ENCODE measurements around the gene GOLGA5. TPM values are rescaled to one million over a fixed set of nuclear protein-coding genes. Genes with fewer than 3 reads are reported as not detected.

The GOLGA5 gene
- total and polyA plus RNA-seq, 2 experiments from 2014 or later: 26.2 to 30.2 TPM

GRCh38 chr14:92747701-92748258 lies 46.3 kb upstream of the GOLGA5 start (continued):
- TF ChIP-seq NANOG (IDR thresholded peaks at IDR 0.05; ENCODE audit: borderline replicate concordance) (no peak), EZH2 (IDR thresholded peaks at IDR 0.05; ENCODE audit: low read depth, unreplicated experiment) (no peak), STAT1 (IDR thresholded peaks at IDR 0.05; ENCODE audit: unreplicated experiment) (no peak), ZNF114 (CRISPR knock-in tag; IDR thresholded peaks at IDR 0.05) (no peak), EZH2phosphoT487 (IDR thresholded peaks at IDR 0.05; ENCODE audit: unreplicated experiment) (no peak), CTCF (conservative IDR thresholded peaks at IDR 0.05; ENCODE audit: low read depth in 2 of 2) (no peak), ZNF331 (CRISPR knock-in tag; IDR thresholded peaks at IDR 0.05; ENCODE audit: low read depth) (no peak), CREB1 (CRISPR knock-in tag; IDR thresholded peaks at IDR 0.05; ENCODE audit: low read depth) (no peak)
- TF ChIP-seq, protein P1, sequence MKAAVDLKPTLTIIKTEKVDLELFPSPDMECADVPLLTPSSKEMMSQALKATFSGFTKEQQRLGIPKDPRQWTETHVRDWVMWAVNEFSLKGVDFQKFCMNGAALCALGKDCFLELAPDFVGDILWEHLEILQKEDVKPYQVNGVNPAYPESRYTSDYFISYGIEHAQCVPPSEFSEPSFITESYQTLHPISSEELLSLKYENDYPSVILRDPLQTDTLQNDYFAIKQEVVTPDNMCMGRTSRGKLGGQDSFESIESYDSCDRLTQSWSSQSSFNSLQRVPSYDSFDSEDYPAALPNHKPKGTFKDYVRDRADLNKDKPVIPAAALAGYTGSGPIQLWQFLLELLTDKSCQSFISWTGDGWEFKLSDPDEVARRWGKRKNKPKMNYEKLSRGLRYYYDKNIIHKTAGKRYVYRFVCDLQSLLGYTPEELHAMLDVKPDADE (IDR thresholded peaks at IDR 0.05): no peak
- TF ChIP-seq, protein P2, sequence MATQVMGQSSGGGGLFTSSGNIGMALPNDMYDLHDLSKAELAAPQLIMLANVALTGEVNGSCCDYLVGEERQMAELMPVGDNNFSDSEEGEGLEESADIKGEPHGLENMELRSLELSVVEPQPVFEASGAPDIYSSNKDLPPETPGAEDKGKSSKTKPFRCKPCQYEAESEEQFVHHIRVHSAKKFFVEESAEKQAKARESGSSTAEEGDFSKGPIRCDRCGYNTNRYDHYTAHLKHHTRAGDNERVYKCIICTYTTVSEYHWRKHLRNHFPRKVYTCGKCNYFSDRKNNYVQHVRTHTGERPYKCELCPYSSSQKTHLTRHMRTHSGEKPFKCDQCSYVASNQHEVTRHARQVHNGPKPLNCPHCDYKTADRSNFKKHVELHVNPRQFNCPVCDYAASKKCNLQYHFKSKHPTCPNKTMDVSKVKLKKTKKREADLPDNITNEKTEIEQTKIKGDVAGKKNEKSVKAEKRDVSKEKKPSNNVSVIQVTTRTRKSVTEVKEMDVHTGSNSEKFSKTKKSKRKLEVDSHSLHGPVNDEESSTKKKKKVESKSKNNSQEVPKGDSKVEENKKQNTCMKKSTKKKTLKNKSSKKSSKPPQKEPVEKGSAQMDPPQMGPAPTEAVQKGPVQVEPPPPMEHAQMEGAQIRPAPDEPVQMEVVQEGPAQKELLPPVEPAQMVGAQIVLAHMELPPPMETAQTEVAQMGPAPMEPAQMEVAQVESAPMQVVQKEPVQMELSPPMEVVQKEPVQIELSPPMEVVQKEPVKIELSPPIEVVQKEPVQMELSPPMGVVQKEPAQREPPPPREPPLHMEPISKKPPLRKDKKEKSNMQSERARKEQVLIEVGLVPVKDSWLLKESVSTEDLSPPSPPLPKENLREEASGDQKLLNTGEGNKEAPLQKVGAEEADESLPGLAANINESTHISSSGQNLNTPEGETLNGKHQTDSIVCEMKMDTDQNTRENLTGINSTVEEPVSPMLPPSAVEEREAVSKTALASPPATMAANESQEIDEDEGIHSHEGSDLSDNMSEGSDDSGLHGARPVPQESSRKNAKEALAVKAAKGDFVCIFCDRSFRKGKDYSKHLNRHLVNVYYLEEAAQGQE (IDR thresholded peaks at IDR 0.05; ENCODE audit: unreplicated experiment): no peak

DNA sequence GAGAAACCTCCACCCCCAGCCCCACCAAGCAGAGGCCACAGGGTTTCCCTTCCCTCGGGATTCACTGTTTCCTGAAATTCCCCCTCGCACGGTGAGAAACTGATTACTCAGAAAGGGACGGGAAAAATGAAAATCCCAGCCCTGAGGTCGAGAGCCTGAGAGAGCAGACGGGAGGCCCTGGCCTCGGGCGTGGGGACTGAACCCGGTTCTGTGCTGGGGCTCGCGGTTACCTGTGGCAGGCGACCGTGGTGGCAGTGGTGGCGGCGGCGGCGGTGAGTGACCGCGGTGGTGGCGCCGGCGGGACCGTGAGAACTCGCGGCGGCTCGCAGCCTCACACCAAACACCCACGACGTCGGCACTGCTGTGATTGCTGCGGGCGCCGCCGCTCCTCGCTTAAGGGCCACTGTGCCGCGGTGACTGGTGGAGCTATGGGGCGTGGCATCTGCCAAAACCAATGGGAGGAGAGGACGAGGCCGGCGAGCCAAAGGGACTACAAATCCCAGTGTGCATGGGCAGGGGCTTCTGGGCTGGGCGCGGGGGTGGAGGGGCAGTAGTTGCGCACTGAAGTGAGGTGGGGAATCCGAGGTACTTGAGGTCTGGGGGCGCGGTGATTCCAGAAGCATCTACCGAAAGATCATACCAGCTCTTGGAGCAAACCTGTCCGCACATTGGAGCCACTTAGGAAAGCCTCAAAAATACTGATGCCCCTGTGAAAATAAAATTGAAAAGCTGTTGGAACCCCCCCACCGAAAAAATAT lies 45.7 kb upstream of the GOLGA5 start, which contains the start of gene LGMN:
TSS of gene LGMN (minus strand) at position 369 of the 758 bp plus-strand sequence. CDS start 15,841 bp downstream, outside the sequence.
- peaks cover 3% of the 10 kb centered on the region; the same call in 2 of the 3 replicates for H3K36me3 Mint-ChIP-seq (ENCODE audit: low read depth)
- Histone ChIP-seq H4K20me1 (replicated peaks; ENCODE audit: insufficient read depth) (peaks cover 7% of the 10 kb centered on the region), H3K4me1 (ENCODE audit: insufficient read depth) (peaks cover 6% of the 10 kb centered on the region; the same call in 1 of the 2 replicates), H3K36me3 (ENCODE audit: insufficient read depth) (no peaks in the 10 kb centered on the region), H3K27ac (ENCODE audit: low read depth) (no peak within 1 kb of the TSS), H3K4me3 (peak within 1 kb of the TSS; percentile 91), H3K9me2 (ENCODE audit: insufficient read depth) (no peaks in the 10 kb centered on the region), H3K79me2 (replicated peaks; ENCODE audit: insufficient read depth) (peaks cover 47% of the 10 kb centered on the region), H2AFZ (peak within 1 kb of the TSS; percentile 98), H3K27me3 (ENCODE audit: insufficient read depth) (peaks cover 3% of the 10 kb centered on the region; the same call in 1 of the 2 replicates), H3F3A (replicated peaks; ENCODE audit: low read depth) (no peaks in the 10 kb centered on the region), H3K4me2 (peak within 1 kb of the TSS; percentile 99)
- H3K4me3 Mint-ChIP-seq: peak within 1 kb of the TSS; percentile 91
- H3K4me1 Mint-ChIP-seq: peaks cover 7% of the 10 kb centered on the region; the same call in 2 of the 3 replicates
- DNase-seq (ENCODE audit: low spot score) (peak; percentile 98), ATAC-seq (peak; percentile 100)
- peaks cover 5% of the 10 kb centered on the region; the same call in 2 of the 3 replicates for H3K9me3 Mint-ChIP-seq
- H3K27ac Mint-ChIP-seq: peak within 1 kb of the TSS; percentile 84
- no peak for TF ChIP-seq ZNF114 (CRISPR knock-in tag; IDR thresholded peaks at IDR 0.05)
- peak; percentile 67 for TF ChIP-seq CREB1 (CRISPR knock-in tag; IDR thresholded peaks at IDR 0.05; ENCODE audit: low read depth)
- peak; percentile 99 for TF ChIP-seq POLR2AphosphoS5 (IDR thresholded peaks at IDR 0.05; ENCODE audit: low read depth)
- TF ChIP-seq, protein P1 (IDR thresholded peaks at IDR 0.05): peak; percentile 76
- peaks cover 18% of the 10 kb centered on the region for H3K27me3 Mint-ChIP-seq (ENCODE audit: insufficient read depth, low read depth, poor library complexity)
